GM10266 (cell line): Measurements from ENCODE around the gene ROBO3.

Experiments used
- DNase-seq: peaks from one replicate; pipeline ENCODE4 v3.0.0; 2012; ENCODE audit errors: extremely low spot score
- TF ChIP-seq, protein P1 (sequence below): IDR thresholded peaks from 2 replicates; pipeline ENCODE4 v1.5.1; 2012; ENCODE audit warnings: mild to moderate bottlenecking, low read depth; ENCODE audit not compliant: control insufficient read depth, insufficient read depth; ENCODE audit errors: missing control alignments

Gene ROBO3

DNA sequence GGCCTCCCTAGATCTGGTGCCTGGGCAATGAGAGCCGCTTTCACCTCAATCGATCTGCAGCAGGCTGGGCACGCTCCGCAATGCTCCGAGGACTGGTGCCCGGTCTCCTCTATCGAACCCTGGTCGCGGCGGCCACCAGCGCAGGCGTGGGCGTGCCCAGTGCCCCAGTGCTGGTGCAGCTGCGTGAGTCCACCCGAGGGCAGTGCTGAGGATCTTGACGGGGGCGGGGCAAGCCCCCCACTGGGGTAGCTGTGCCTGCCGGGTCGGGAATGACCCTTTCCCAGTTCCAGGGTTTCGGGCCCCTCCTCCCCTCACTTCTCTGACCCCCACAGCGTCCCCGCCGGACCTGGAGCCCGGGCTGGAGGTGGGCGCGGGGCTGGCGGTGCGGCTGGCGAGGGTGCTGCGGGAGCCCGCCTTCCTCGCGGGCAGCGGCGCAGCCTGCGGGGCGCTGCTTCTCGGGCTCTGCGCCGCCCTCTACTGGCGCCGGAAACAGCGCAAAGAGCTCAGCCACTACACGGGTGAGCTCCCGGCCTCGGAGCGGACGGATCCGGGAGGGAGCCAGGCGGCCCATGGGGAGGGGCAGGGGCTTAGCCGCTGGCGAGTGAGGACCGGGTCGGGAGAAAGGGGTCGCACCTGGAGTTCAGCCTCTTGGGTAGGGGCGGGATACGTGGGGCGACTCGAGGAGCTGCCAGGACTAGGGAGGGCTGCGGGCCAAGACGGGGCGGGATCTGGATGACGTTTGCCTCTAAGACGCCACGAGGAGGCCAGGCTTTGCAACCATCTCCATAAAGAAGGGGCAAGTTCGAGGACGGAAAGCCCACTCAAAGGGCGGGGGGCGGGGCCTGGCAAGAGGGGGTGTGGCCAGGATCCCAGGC, 10.9 kb downstream of the ROBO3 start:
- peak; percentile 90 for DNase-seq
- TF ChIP-seq, protein P1, sequence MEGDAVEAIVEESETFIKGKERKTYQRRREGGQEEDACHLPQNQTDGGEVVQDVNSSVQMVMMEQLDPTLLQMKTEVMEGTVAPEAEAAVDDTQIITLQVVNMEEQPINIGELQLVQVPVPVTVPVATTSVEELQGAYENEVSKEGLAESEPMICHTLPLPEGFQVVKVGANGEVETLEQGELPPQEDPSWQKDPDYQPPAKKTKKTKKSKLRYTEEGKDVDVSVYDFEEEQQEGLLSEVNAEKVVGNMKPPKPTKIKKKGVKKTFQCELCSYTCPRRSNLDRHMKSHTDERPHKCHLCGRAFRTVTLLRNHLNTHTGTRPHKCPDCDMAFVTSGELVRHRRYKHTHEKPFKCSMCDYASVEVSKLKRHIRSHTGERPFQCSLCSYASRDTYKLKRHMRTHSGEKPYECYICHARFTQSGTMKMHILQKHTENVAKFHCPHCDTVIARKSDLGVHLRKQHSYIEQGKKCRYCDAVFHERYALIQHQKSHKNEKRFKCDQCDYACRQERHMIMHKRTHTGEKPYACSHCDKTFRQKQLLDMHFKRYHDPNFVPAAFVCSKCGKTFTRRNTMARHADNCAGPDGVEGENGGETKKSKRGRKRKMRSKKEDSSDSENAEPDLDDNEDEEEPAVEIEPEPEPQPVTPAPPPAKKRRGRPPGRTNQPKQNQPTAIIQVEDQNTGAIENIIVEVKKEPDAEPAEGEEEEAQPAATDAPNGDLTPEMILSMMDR = peak; percentile 87

DNA sequence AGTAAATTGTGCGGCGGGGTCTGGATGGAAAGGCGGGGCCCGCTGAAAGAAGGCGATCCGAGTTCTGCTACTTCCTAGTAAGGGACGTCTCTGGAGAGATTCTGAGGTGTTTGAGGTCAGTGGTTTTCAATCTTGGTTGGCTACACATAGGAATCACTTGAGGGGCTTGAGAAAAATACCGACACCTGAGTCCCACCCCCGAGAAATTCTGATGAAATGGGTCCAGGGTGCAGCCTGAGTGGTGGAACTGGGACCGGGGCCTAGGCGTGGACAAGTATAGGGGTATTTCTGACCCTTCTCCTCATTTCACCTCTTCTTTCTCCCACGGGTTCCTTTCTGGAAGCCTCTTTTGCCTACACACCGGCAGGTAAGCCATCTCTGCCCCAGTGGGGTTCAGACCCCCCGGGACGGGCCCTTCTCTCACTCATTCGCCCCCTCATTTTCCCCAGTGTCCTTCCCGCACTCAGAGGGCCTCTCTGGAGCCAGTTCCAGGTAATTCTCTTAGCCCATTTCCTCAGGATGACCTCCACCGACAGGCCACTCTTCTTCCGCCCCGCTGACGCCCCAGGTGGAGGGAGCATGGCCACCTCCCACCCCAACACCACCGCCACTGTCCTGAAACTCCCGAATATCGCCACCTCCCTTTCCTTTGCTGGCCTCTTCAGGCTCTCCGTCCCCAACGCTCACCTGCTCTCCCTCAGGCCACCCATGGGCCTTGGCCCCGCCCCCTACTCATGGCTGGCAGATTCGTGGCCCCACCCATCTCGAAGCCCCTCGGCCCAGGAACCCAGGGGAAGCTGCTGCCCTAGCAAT, 11.8 kb downstream of the ROBO3 start:
- TF ChIP-seq, protein P1 = no peak
- DNase-seq = no peak

DNA sequence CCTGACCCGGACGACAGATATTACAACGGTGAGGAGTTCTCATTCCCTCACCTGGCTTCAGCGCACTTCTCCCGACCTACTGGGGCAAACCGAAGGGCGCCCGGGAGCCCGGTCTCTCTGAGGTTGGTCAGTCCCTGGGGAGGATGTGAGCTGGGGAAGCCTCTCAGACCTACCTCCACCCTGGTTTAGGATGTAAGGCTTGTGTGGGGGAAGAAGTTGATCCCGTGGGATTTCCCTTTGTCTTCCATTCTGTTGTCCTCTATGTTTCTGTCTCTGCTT, 12.3 kb downstream of the ROBO3 start:
- no peak for DNase-seq
- TF ChIP-seq, protein P1 = no peak

DNA sequence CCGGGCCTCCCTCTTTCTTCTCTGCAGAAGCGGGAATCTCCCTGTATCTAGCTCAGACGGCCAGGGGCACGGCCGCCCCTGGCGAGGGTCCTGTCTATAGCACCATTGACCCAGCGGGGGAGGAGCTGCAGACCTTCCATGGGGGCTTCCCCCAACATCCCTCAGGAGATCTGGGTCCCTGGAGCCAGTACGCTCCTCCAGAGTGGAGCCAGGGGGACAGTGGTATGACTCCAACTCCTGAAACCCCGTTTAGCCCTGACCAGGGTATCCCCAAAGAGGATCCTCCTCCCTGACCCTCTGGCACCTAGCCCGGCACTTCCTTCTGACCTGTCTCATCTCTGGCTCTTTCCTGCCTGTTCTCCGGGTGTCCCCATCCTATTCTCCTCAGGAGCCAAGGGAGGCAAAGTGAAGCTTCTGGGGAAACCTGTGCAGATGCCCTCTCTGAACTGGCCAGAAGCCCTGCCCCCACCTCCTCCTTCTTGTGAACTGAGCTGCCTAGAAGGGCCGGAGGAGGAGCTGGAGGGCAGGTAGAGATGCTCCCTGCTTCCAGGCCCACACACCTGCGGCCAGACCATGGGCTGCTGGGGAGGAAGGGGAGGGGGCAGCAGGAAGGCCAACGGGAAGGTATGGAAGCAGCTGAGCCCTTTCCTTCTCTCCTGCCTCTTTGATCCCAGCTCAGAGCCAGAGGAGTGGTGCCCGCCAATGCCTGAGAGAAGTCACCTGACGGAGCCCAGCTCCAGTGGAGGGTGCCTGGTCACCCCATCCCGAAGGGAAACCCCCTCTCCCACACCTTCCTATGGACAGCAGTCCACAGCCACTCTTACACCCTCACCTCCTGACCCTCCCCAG, 12.9 kb downstream of the ROBO3 start:
- TF ChIP-seq, protein P1 = no peak
- DNase-seq = no peak

DNA sequence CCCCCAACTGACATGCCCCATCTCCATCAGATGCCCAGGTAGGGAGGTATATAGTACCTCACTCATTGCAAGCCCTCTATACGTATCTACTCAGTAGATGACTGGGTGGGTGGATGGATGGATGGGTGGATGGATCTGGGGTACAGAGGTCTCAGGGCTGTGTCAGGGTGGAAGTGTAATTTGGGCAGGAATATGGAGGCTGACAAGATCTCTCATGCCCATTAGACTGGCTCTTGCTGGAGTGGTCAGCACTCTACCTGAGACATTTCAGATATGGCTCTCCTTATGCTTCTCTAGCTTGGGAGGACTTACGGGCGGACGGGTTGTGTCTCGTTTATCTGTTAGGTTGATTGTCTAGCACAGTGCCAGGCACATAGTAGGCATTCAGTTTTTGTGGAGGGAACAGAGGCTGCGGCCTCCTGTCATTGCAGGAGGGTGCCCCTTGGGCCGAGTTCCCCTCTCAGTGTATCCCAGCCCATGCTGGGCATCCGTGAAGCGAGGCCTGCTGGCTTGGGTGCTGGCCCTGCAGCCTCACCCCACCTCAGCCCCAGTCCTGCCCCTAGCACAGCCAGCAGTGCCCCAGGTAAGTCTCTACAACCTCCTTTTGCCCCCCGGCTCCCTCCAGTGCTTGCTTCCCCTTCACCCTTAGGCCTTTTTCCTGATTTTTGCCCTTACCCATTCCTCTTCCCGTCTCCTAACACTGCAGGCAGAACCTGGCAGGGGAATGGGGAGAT, 13.7 kb downstream of the ROBO3 start:
- TF ChIP-seq, protein P1 = no peak
- no peak for DNase-seq

DNA sequence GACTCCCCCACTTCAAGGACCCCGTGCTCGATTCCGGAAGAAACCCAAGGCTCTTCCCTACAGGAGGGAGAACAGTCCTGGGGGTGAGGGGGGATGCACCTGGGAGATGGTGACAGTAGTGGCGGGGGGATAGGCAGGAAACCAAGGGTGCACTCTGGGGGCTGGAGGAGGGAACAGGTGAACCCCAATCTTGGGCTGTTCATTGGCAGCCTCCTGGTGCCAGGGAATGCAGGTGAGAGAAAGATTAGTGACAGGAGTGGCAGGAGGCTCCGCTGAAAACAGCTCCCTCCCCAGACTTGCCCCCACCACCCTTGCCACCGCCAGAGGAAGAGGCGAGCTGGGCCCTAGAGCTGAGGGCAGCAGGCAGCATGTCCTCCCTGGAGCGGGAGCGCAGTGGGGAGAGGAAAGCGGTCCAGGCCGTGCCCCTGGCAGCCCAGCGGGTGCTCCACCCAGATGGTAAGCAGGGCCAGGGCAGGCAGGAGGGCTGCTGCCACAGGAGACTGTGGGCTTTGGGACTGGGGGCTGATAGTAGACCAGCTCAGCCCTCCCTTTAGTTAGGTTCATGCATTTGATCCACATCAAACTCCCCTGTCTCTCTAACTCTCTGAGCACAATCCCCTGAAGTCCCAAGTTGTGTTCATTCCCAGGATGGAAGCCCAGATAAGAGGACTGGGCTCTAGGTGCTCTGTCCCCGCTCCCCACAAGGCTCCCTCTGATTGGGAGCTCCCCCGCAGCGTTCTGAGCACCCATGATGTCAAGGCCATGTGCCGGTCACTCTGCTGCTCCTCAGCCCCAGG, 14.5 kb downstream of the ROBO3 start:
- TF ChIP-seq, protein P1 = no peak
- DNase-seq = no peak
